Measurements from ENCODE around the gene ABCA7. TPM values are rescaled to one million over a fixed set of nuclear protein-coding genes. Genes with fewer than 3 reads are reported as not detected.

ABCA7 gene
- total RNA-seq, 4 donors from 2014 or later: 3.9 to 9.5 (median 6.9) TPM

GRCh38 chr19:1109032-1109551 is 69.2 kb downstream of the ABCA7 start:
- Histone ChIP-seq H3K36me3 (peaks cover 36 to 81% (median 76%) of the 10 kb centered on the region in 4 donors), H3K4me1 (peaks cover 40 to 65% (median 49%) of the 10 kb centered on the region in 4 donors), H3K27ac (replicated peaks in 1 of 4) (no peak overlapping the region), H3K4me3 (no peak overlapping the region), H3K27me3 (no peaks in the 10 kb centered on the region), H3K9me3 (no peaks in the 10 kb centered on the region)
- 91% methylated on average over 32 of the region's 48 CpGs for WGBS
- intact Hi-C loops (cut with DNase I): no loop called here
- no peak for DNase-seq (ENCODE audit: extremely low spot score)
- TF ChIP-seq POLR2AphosphoS5 (IDR thresholded peaks at IDR 0.05) (peak in 1 of 2 donors; percentile 7), POLR2A (IDR thresholded peaks at IDR 0.05; ENCODE audit: low read depth) (no peak)

- WGBS: 91% methylated on average over 32 of the region's 54 CpGs
- no peak for DNase-seq (ENCODE audit: extremely low spot score)
- Histone ChIP-seq H3K4me1 (peaks cover 39 to 69% (median 52%) of the 10 kb centered on the region in 4 donors), H3K9me3 (no peaks in the 10 kb centered on the region), H3K27me3 (no peaks in the 10 kb centered on the region), H3K4me3 (no peak overlapping the region), H3K27ac (replicated peaks in 1 of 4) (peak overlapping the region in 1 of 4 donors; percentile 14), H3K36me3 (peaks cover 39 to 90% (median 85%) of the 10 kb centered on the region in 4 donors)
- intact Hi-C loops (cut with DNase I): loop anchor here (5.0 kb wide), 1 partner anchor 82 kb away; no protein-coding TSS in a partner anchor
- TF ChIP-seq CTCF (IDR thresholded peaks at IDR 0.05): no peak
- TF ChIP-seq POLR2AphosphoS5 (IDR thresholded peaks at IDR 0.05): peak in 1 of 2 donors; percentile 2
- no peak for TF ChIP-seq POLR2A (IDR thresholded peaks at IDR 0.05; ENCODE audit: low read depth)
- no peak for TF ChIP-seq EP300 (IDR thresholded peaks at IDR 0.05)
These were observed 70.1 kb downstream of the ABCA7 start for GRCh38 chr19:1109697-1110671.

- DNase-seq (ENCODE audit: extremely low spot score): no peak
- 83% methylated on average over 12 of the region's 18 CpGs for WGBS
- TF ChIP-seq POLR2AphosphoS5 (IDR thresholded peaks at IDR 0.05): no peak
- no peak for TF ChIP-seq POLR2A (IDR thresholded peaks at IDR 0.05; ENCODE audit: low read depth)
- no peak for TF ChIP-seq CTCF (IDR thresholded peaks at IDR 0.05)
- TF ChIP-seq EP300 (IDR thresholded peaks at IDR 0.05): no peak
- Histone ChIP-seq H3K27me3 (no peaks in the 10 kb centered on the region), H3K27ac (replicated peaks in 1 of 4) (peak overlapping the region; percentile 76 to 83 (median 77)), H3K9me3 (no peaks in the 10 kb centered on the region), H3K4me3 (no peak overlapping the region), H3K4me1 (peaks cover 28 to 59% (median 41%) of the 10 kb centered on the region in 4 donors), H3K36me3 (peaks cover 41 to 97% (median 91%) of the 10 kb centered on the region in 4 donors)
- intact Hi-C loops (cut with DNase I): loop anchor here (5.0 kb wide), 1 partner anchor 81 kb away; no protein-coding TSS in a partner anchor
These were observed 71.1 kb downstream of the ABCA7 start for GRCh38 chr19:1110809-1111640.

GRCh38 chr19:1111641-1112267 is 71.8 kb downstream of the ABCA7 start:
- Histone ChIP-seq H3K27me3 (no peaks in the 10 kb centered on the region), H3K4me1 (peaks cover 23 to 52% (median 36%) of the 10 kb centered on the region in 4 donors), H3K27ac (replicated peaks in 1 of 4) (peak overlapping the region; percentile 76 to 83 (median 77)), H3K9me3 (no peaks in the 10 kb centered on the region), H3K36me3 (peaks cover 44 to 97% (median 91%) of the 10 kb centered on the region in 4 donors), H3K4me3 (no peak overlapping the region)
- DNase-seq (ENCODE audit: extremely low spot score): no peak
- intact Hi-C loops (cut with DNase I): loop anchor here (5.0 kb wide), 1 partner anchor 81 kb away; no protein-coding TSS in a partner anchor
- TF ChIP-seq EP300 (IDR thresholded peaks at IDR 0.05) (no peak), POLR2A (IDR thresholded peaks at IDR 0.05; ENCODE audit: low read depth) (no peak), POLR2AphosphoS5 (IDR thresholded peaks at IDR 0.05) (no peak), CTCF (IDR thresholded peaks at IDR 0.05) (no peak)
- 70% methylated on average over 9 of the region's 18 CpGs for WGBS

All from esophagus muscularis mucosa (tissue), 4 donors.